ENCODE data around the gene PCSK1N. TPM values are rescaled to one million over a fixed set of nuclear protein-coding genes. Genes with fewer than 3 reads are reported as not detected.

PCSK1N gene
- total RNA-seq, 4 donors from 2014 or later: 5.0 to 21.8 (median 7.3) TPM

DNA sequence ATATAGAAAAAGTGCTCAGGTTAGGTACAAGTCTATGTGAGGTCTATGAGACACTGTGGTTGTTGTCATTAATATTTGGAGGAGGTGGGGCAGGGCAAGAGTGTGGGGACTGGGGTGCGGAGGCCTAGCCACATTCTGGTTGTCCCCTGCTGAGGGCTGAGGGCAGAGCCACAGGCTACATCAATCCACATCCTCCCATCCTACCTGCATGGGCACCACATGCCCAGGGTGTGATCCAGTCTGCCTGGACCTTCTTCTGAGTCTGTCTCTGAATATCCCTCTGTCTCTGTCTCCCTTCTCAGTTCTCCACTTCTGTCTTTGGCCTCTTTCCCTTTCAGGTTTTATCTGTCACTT is 50.2 kb downstream of the PCSK1N start:
- WGBS, 2 donors: 80% methylated on average over 1 of the region's 1 CpG; no CpG with 5 or more reads in 1 of the 2 donors
- H3K4me3 ChIP-seq: no peak overlapping the region
- no peaks in the 10 kb centered on the region for H3K9me3 ChIP-seq
- TF ChIP-seq POLR2A (IDR thresholded peaks at IDR 0.05) (no peak), EP300 (IDR thresholded peaks at IDR 0.05) (no peak)
- TF ChIP-seq, protein P1, sequence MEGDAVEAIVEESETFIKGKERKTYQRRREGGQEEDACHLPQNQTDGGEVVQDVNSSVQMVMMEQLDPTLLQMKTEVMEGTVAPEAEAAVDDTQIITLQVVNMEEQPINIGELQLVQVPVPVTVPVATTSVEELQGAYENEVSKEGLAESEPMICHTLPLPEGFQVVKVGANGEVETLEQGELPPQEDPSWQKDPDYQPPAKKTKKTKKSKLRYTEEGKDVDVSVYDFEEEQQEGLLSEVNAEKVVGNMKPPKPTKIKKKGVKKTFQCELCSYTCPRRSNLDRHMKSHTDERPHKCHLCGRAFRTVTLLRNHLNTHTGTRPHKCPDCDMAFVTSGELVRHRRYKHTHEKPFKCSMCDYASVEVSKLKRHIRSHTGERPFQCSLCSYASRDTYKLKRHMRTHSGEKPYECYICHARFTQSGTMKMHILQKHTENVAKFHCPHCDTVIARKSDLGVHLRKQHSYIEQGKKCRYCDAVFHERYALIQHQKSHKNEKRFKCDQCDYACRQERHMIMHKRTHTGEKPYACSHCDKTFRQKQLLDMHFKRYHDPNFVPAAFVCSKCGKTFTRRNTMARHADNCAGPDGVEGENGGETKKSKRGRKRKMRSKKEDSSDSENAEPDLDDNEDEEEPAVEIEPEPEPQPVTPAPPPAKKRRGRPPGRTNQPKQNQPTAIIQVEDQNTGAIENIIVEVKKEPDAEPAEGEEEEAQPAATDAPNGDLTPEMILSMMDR (IDR thresholded peaks at IDR 0.05): no peak
- H3K27ac ChIP-seq: no peak overlapping the region
- peaks cover 0 to 14% of the 10 kb centered on the region in 2 donors for H3K27me3 ChIP-seq
- no peak for DNase-seq (ENCODE audit: low spot score in 2 of 2)
- no peaks in the 10 kb centered on the region for H3K4me1 ChIP-seq
- H3K36me3 ChIP-seq: no peaks in the 10 kb centered on the region

DNA sequence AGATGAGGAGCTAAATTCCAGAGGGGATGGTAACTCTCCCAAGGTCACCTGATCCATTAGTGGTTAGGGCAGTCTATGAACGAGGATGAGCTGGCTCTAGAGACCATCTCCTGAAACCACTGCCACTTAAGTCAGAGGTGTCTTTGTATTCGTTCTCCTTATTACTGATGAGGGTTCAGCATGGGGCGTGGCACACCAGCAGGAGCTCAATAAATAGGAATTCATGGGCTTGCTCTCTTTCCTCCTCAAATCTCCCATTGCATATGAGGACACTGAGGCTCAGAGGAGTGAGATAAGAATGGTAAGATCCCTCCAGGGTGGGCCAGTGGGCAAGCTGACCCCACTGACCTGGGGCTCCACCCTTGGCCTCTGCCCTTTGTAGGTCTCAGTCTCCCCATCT is 50.7 kb downstream of the PCSK1N start:
- Histone ChIP-seq H3K27me3 (peaks cover 0 to 14% of the 10 kb centered on the region in 2 donors), H3K4me3 (no peak overlapping the region), H3K36me3 (no peaks in the 10 kb centered on the region), H3K9me3 (no peaks in the 10 kb centered on the region), H3K4me1 (no peaks in the 10 kb centered on the region), H3K27ac (no peak overlapping the region)
- 50 to 70% methylated on average over 3 of the region's 3 CpGs for WGBS, 2 donors
- TF ChIP-seq EP300 (IDR thresholded peaks at IDR 0.05) (no peak), POLR2A (IDR thresholded peaks at IDR 0.05) (no peak)
- TF ChIP-seq, protein P1 (IDR thresholded peaks at IDR 0.05): no peak
- no peak for DNase-seq (ENCODE audit: low spot score in 2 of 2)

DNA sequence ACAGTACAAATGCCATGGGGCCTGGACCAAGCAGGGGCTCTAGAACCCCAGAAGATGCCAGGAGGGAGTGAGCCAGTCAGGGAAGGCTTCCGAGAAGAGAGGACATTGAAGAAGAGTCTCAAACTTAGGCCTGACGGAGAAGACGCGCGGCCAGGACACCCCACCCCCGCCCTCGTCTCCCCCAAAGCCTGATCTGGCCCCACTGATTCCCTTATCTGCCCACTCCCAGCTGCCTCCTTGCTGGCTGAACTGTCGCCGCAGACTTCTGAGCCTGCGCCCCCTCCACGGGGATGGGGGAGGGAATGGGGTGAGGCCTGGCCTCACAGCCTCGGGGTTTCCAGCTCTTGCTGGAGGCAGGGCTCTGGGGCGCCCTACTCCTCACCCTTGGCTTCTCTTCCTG is 52.6 kb downstream of the PCSK1N start:
- Histone ChIP-seq H3K27me3 (peaks cover 0 to 11% of the 10 kb centered on the region in 2 donors), H3K36me3 (no peaks in the 10 kb centered on the region), H3K4me1 (no peaks in the 10 kb centered on the region), H3K9me3 (no peaks in the 10 kb centered on the region), H3K27ac (no peak overlapping the region), H3K4me3 (no peak overlapping the region)
- TF ChIP-seq, protein P1 (IDR thresholded peaks at IDR 0.05): no peak
- no peak for TF ChIP-seq POLR2A (IDR thresholded peaks at IDR 0.05)
- no peak for TF ChIP-seq EP300 (IDR thresholded peaks at IDR 0.05)
- 75 to 77% methylated on average over 13 of the region's 13 CpGs for WGBS, 2 donors
- no peak for DNase-seq (ENCODE audit: low spot score in 2 of 2)

DNA sequence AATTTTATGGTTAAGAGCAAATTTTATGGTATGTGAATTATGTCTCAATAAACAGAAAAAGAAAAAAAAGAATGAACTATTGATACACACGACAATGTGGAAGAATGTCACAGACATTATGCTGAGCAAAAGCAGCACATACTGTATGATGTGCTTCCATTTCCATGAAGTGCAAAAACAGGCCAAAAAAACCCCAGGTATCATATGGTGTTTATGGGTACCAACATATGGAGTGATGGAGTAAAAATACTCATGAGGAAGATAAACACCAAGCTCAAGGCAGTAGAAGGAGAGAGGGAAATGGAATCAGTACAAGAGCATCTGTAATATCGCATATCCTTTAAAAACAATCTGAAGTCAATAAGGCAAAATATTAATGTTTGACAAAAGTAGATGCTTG is 53.2 kb downstream of the PCSK1N start:
- no peak overlapping the region for H3K4me3 ChIP-seq
- no peak for DNase-seq (ENCODE audit: low spot score in 2 of 2)
- no peak for TF ChIP-seq POLR2A (IDR thresholded peaks at IDR 0.05)
- TF ChIP-seq EP300 (IDR thresholded peaks at IDR 0.05): no peak
- TF ChIP-seq, protein P1 (IDR thresholded peaks at IDR 0.05): no peak
- no peaks in the 10 kb centered on the region for H3K36me3 ChIP-seq
- H3K27ac ChIP-seq: no peak overlapping the region
- H3K27me3 ChIP-seq: peaks cover 0 to 5% of the 10 kb centered on the region in 2 donors
- H3K9me3 ChIP-seq: no peaks in the 10 kb centered on the region
- H3K4me1 ChIP-seq: no peaks in the 10 kb centered on the region
- WGBS, 2 donors: 55% methylated on average over 2 of the region's 2 CpGs

DNA sequence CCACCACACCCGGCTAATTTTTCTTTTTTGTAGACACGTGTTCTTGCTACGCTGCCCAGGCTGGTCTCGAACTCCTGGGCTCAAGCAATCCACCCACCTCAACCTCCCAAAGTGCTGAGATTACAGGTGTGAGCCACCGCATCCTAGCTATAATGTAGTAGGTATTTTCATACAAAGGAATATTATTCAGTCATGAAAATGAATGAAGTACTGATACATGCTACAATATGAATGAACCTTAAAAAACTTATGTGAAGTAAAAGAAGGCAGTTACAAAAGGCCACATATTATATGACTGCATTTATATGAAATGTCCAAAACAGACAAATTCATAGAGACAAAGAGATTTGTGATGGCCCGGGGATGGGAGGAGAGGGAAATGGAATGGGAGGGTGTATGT is 53.7 kb downstream of the PCSK1N start:
- no peaks in the 10 kb centered on the region for H3K36me3 ChIP-seq
- H3K4me1 ChIP-seq: no peaks in the 10 kb centered on the region
- TF ChIP-seq, protein P1 (IDR thresholded peaks at IDR 0.05): no peak
- TF ChIP-seq EP300 (IDR thresholded peaks at IDR 0.05) (no peak), POLR2A (IDR thresholded peaks at IDR 0.05) (no peak)
- H3K9me3 ChIP-seq: no peaks in the 10 kb centered on the region
- no peak overlapping the region for H3K27ac ChIP-seq
- WGBS, 2 donors: 82 to 97% methylated on average over 6 of the region's 6 CpGs
- DNase-seq (ENCODE audit: low spot score in 2 of 2): no peak
- no peak overlapping the region for H3K4me3 ChIP-seq
- peaks cover 0 to 2% of the 10 kb centered on the region in 2 donors for H3K27me3 ChIP-seq

Other genes with a start within 250 kb of the PCSK1N start
- gene WDR13, start 238.1 kb downstream of the PCSK1N start, total RNA-seq: 100 to 1,000 TPM; 108 to 224 (median 126) TPM
- 10 to 100 TPM in 2 of 4 donors, 1 to 10 TPM in 2; 3.1 to 32.7 (median 9.8) TPM for gene WAS, start 151.8 kb downstream of the PCSK1N start, total RNA-seq
- gene SUV39H1, start 138.9 kb downstream of the PCSK1N start, total RNA-seq: 10 to 100 TPM in 1 of 4 donors, 1 to 10 TPM in 3; 4.2 to 10.0 (median 5.2) TPM
- gene GLOD5, start 73.9 kb downstream of the PCSK1N start, total RNA-seq: not detected
- gene GATA1, start 49.0 kb downstream of the PCSK1N start, total RNA-seq: under 1 TPM in 1 of 4 donors, not detected in 3; 0.90 TPM
- 100 to 1,000 TPM; 101 to 160 (median 120) TPM for gene HDAC6, start 33.5 kb downstream of the PCSK1N start, total RNA-seq
- gene ERAS, start 9.1 kb downstream of the PCSK1N start, total RNA-seq: not detected
- gene TIMM17B, start 62.2 kb upstream of the PCSK1N start, total RNA-seq: 10 to 100 TPM; 42.0 to 66.6 (median 47.1) TPM
- gene PQBP1, start 62.3 kb upstream of the PCSK1N start, total RNA-seq: 10 to 100 TPM; 40.4 to 60.3 (median 48.7) TPM
- gene SLC35A2, start 76.0 kb upstream of the PCSK1N start, total RNA-seq: 10 to 100 TPM; 17.0 to 35.5 (median 17.1) TPM
- 1 to 10 TPM; 4.9 to 8.4 (median 6.8) TPM for gene PIM2, start 83.4 kb upstream of the PCSK1N start, total RNA-seq
- gene OTUD5, start 122.0 kb upstream of the PCSK1N start, total RNA-seq: 10 to 100 TPM; 39.8 to 79.2 (median 51.6) TPM
- gene KCND1, start 136.2 kb upstream of the PCSK1N start, total RNA-seq: 1 to 10 TPM; 2.1 to 7.5 (median 4.2) TPM
- 10 to 100 TPM; 42.5 to 76.2 (median 58.6) TPM for gene GRIPAP1, start 166.7 kb upstream of the PCSK1N start, total RNA-seq
- 100 to 1,000 TPM in 3 of 4 donors, 10 to 100 TPM in 1; 98.6 to 124 (median 117) TPM for gene TFE3, start 207.7 kb upstream of the PCSK1N start, total RNA-seq
- gene CCDC120, start 223.4 kb upstream of the PCSK1N start, total RNA-seq: 1 to 10 TPM; 4.1 to 6.6 (median 4.5) TPM
- 10 to 100 TPM; 16.5 to 28.8 (median 19.9) TPM for gene PRAF2, start 238.4 kb upstream of the PCSK1N start, total RNA-seq
- 100 to 1,000 TPM in 2 of 4 donors, 10 to 100 TPM in 2; 90.9 to 108 (median 97.7) TPM for gene WDR45, start 244.3 kb upstream of the PCSK1N start, total RNA-seq

All from tibial nerve (tissue), 4 donors.